Measurements from ENCODE around the gene GLTP.

Gene GLTP

DNA sequence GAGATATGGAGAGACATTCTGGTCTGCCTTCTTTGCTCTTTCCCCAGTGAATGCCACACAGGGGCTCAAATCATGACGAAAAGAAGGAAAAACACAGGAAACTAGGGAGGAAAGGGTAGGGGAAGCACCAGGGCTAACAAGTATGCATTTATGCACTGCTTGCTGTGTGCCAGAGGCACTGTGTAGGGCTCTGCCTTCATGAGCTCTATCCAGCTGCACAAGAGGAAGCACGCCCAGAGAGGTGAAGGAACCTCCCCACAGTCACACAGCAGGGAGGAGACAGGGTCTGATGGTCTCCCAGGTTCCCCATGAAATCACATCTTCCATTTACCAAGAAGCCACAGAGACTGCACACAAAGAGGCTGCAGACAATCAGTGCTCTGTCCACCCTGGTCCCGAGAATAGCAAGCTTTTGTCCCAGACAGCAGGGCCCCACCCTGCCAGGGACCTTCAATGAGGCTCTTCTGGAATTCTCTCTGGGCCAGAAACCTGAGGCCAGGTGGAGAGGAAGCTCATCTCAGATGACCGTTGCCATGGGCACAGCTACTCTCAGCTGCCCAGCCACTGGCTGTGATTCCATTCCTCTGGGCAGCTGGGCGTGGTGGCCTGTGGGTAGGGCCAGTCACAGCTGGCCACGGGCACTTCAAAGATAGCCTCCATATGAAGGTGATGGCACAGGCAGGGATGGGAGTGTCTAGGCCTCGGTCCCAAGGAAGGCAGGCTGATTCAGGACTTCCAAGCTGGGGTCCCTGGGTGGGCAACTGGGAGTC, 39.9 kb downstream of the GLTP start:
- DNase-seq: no peak

GRCh38 chr12:109839444-109839843, 40.9 kb downstream of the GLTP start:
- no peak for DNase-seq

DNA sequence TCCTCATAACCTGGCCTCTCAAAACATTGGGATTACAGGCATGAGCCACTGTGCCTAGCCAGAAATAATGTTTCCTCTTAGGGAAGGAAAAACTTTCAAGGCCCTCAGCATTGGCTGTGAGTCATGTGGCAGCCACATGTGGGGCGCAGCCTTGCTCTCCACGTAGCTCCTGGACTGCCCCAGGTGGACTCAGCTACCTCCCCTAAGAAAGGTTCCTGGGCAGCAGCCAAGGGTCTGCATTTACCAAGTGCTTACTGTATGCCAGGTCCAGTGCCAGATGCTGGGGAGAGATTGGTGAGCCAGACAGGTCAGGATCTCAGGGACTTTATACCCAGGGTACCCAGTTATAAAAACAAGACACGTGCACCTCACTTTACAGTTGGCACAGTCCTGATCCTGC, 43.4 kb downstream of the GLTP start:
- no peak for DNase-seq

DNA sequence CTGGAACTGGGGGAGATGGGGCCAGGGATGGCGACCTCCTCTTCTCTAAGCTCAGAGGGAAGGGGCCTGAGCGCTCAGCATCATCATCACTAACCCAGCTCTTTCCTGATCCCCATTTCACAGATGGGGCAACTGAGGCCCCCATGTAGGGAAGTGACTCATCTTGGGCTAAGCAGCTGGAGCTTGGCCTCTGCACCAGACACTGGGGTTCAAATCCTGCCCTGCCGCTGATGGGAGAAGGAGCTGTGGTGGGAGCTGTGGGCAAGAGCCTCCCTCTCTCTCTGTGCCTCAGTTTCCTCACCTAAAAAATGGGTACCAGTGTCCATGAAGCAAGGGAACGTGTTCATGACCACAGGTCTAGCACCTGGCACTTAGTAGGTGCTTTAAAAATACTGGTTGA, 44.5 kb downstream of the GLTP start:
- no peak for DNase-seq

- DNase-seq: no peak
These were observed 46.8 kb downstream of the GLTP start, which contains the start of gene TRPV4 for GRCh38 chr12:109833307-109834189. TSS of gene TRPV4 (minus strand) at chr12:109833398. CDS start at chr12:109814796, 18,602 bp downstream.

GRCh38 chr12:109832541-109833306, 47.6 kb downstream of the GLTP start:
- DNase-seq: no peak

GRCh38 chr12:109831929-109832328, 48.4 kb downstream of the GLTP start:
- DNase-seq: no peak

- DNase-seq: no peak
These were observed 49.0 kb downstream of the GLTP start for GRCh38 chr12:109831365-109831764.

GRCh38 chr12:109830718-109831117, 49.6 kb downstream of the GLTP start:
- DNase-seq: no peak

- no peak for DNase-seq
These were observed 50.1 kb downstream of the GLTP start for GRCh38 chr12:109830267-109830666.

DNA sequence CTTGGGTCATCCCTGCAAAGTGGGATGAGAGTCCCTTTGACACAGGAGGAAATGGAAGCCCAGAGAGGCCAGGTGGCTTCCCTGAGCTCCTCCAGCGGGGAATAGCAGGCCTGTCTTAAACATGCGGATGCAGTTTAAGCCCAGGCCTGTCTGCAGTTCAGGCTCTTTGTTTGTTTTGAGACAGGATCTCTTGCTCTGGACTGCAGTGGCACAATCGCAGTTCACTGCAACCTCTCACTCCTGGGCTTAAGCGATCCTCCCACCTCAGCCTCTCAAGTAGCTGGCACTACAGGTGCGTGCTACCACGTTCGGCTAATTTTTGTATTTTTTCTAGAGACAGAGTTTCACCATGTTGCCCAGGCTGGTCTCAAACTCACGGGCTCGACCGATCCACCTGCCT, 50.7 kb downstream of the GLTP start:
- no peak for DNase-seq

DNA sequence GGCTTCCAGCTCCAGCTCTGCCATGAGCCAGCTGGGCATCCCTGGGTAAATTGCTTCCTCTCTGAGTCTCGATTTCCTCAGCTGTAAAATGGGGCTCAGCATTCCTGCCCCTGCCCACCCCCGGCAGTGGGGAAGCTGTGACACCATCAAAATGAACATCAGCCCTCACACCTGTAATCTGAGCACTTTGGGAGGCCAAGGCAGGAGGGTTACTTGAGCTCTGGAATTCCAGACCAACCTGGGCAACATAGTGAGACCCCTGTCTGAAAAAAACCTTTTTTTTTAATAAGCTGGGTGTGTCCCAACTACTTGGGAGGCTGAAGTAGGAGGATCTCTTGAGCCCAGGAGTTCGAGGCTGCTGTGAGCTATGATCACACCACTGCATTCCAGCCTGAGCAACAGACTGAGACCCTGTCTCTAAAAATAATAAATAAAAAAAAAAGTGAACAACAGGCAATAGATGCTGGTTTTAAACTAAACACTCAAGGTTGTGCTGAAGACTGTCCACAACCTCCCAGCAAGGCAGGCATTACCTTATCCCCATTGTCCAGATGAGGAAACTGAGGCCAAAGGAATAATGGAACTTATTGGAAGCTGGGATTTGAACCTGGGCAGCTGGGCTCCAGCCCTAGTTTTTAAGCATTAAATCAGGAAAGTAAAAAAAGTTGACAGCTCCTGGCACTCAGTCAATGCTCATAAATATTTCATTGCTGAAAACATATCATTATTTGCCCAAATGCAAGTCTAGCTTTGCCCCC, 51.4 kb downstream of the GLTP start:
- DNase-seq: no peak

- no peak for DNase-seq
These were observed 52.5 kb downstream of the GLTP start for GRCh38 chr12:109827566-109828550.

- DNase-seq: no peak
These were observed 53.3 kb downstream of the GLTP start for GRCh38 chr12:109827080-109827479.

DNA sequence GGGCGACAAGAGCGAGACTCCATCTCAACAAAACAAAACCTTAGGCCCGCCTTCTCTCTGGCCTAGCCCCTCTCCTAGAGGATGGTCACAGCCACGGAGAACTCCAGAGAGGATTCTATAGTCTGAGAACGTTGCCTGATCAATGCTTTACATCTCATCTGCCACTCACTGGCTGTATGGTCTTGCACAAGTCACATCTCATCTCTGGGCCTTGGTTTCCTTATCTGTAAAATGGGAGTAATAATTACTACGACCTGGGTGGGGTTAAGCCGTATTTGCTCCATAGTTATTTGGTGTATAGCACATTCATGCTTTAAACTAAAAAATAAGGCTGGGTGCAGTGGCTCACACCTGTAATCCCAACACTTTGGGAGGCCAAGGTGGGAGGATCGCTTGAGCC, 55.6 kb downstream of the GLTP start:
- DNase-seq: no peak

- DNase-seq: no peak
These were observed 57.4 kb downstream of the GLTP start for GRCh38 chr12:109822951-109823411.

DNA sequence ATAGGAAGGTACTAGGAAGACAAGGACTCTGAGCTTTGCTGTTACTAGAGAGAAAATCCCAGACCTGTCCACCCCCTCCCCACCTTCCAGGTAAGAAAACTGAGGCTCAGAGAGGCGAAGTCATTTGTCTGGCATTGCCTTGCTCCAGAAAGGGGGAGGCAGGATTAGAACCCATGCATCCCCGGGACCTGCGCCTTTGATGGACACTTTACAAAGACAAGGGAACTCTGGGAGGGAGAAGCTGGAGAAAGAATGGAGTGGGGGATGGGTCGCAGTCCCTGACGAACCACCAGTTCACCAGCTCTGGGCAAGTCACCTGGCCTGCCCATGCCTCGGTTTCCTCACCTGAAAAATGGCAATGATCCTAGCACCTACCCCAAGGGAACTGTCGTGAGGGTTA, 57.9 kb downstream of the GLTP start:
- DNase-seq: peak; percentile 45

- DNase-seq: no peak
These were observed 58.4 kb downstream of the GLTP start for GRCh38 chr12:109821968-109822367.

DNA sequence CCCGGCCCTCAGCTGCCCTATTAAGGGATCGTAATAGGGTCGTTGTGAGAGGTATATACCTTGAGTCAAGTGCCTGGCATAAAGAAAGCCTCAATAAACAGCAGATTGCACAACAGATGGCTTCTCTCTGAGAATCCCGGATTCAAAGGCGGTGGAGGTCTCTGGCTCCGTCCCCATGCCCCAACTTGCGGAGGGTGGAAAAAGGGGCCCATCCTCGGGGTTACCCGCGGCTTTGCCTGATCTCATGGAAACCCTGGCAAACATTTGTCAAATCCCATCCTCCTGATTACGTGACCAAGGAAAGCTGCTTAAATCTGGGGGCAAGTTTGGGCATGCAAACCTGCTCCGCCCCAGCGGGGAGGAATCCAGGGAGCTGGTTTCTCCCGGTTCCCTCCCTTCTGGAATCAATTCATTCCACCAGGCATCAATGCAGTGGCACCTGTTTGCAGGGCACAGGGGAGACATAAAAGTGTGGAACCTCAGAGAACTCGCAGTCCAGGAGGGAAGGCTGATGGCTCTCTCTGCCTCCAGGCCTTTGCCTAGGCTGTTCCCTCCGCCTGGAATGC, 59.4 kb downstream of the GLTP start:
- peak; percentile 100 for DNase-seq

GRCh38 chr12:109818905-109819500, 61.3 kb downstream of the GLTP start:
- no peak for DNase-seq
